MM.1S (cell line): ENCODE results near the gene CSRNP3.
"Not testable (repeated sequence)": the region's sequence is repeated elsewhere in the genome, so short reads cannot be mapped to it uniquely, and the experiment has no call there.

Experiments
- DNase-seq: peaks from one replicate; pipeline ENCODE4 v3.0.0-alpha.2; 2015
- H2AFZ ChIP-seq: fragments of 300-600 bp; sonication (generic); 2 replicates; pipeline ENCODE4 v1.6.0; 2016; ENCODE audit warnings: antibody characterized with exemption, low read length
- H3F3A ChIP-seq: fragments of 300-600 bp; sonication (generic); 2 replicates; pipeline ENCODE4 v1.6.1; 2016; ENCODE audit warnings: mild to moderate bottlenecking, antibody characterized with exemption, low read length, moderate library complexity, mixed read lengths; ENCODE audit not compliant: insufficient read depth
- H3K27ac ChIP-seq: fragments of 300-600 bp; sonication (generic); 2 replicates; pipeline ENCODE4 v1.5.1; 2016; ENCODE audit warnings: mild to moderate bottlenecking, low read length
- H3K27me3 ChIP-seq: fragments of 300-600 bp; sonication (generic); replicated peaks from 2 replicates; pipeline ENCODE4 v1.6.0; 2016; ENCODE audit warnings: low read length; ENCODE audit not compliant: insufficient read depth
- H3K36me3 ChIP-seq: fragments of 300-600 bp; sonication (generic); replicated peaks from 2 replicates; pipeline ENCODE4 v1.6.1; 2016; ENCODE audit warnings: mild to moderate bottlenecking, low read length, mixed read lengths; ENCODE audit not compliant: insufficient read depth
- H3K4me1 ChIP-seq: fragments of 300-600 bp; sonication (generic); 2 replicates; pipeline ENCODE4 v1.6.1; 2016; ENCODE audit warnings: low read length, mixed read lengths
- H3K4me2 ChIP-seq: fragments of 300-600 bp; sonication (generic); 2 replicates; pipeline ENCODE4 v1.6.0; 2016; ENCODE audit warnings: low read depth, low read length
- H3K4me3 ChIP-seq: fragments of 300-600 bp; sonication (generic); 2 replicates; pipeline ENCODE4 v1.5.1; 2016; ENCODE audit warnings: low read length, mixed read lengths
- H3K79me2 ChIP-seq: fragments of 300-600 bp; sonication (generic); 2 replicates; pipeline ENCODE4 v1.6.1; 2016; ENCODE audit warnings: mixed run types, low read length, mixed read lengths
- H3K9ac ChIP-seq: fragments of 300-600 bp; sonication (generic); 2 replicates; pipeline ENCODE4 v1.6.1; 2016; ENCODE audit warnings: low read length, mixed read lengths
- H3K9me2 ChIP-seq: fragments of 300-600 bp; sonication (generic); replicated peaks from 2 replicates; pipeline ENCODE4 v1.6.1; 2016; ENCODE audit warnings: mild to moderate bottlenecking, low read length, mixed read lengths; ENCODE audit not compliant: insufficient read depth
- H3K9me3 ChIP-seq: fragments of 300-600 bp; sonication (generic); replicated peaks from 2 replicates; pipeline ENCODE4 v1.6.1; 2016; ENCODE audit warnings: mild to moderate bottlenecking, low read length, mixed read lengths; ENCODE audit not compliant: insufficient read depth
- H4K20me1 ChIP-seq: fragments of 300-600 bp; sonication (generic); 2 replicates; pipeline ENCODE4 v1.6.1; 2016; ENCODE audit warnings: mild to moderate bottlenecking, low read length, moderate library complexity, mixed read lengths; ENCODE audit not compliant: insufficient read depth
- EZH2 ChIP-seq: fragments of 300-600 bp; sonication (generic); optimal IDR thresholded peaks from 2 replicates; pipeline ENCODE3; 2017; ENCODE audit warnings: low read depth, mild to moderate bottlenecking, antibody characterized with exemption, low read length, mixed read lengths
- EZH2phosphoT487 ChIP-seq: fragments of 300-600 bp; sonication (generic); IDR thresholded peaks from 2 replicates; pipeline ENCODE4 v1.6.1; 2018; ENCODE audit warnings: antibody characterized with exemption, low read length
- TF ChIP-seq, protein P1 (sequence below): fragments of 300-600 bp; sonication (generic); IDR thresholded peaks from 2 replicates; pipeline ENCODE4 v1.5.1; 2016; ENCODE audit warnings: antibody characterized with exemption, low read length, mixed read lengths

CSRNP3 gene

GRCh38 chr2:165662720-165663119 is 193.2 kb downstream of the CSRNP3 start:
- H3K79me2 ChIP-seq = no peaks in the 10 kb centered on the region
- H4K20me1 ChIP-seq = no peaks in the 10 kb centered on the region
- H3K36me3 ChIP-seq = no peaks in the 10 kb centered on the region
- DNase-seq = no peak
- H3K4me1 ChIP-seq = no peaks in the 10 kb centered on the region
- no peak for TF ChIP-seq EZH2phosphoT487
- TF ChIP-seq EZH2 = no peak
- TF ChIP-seq, protein P1, sequence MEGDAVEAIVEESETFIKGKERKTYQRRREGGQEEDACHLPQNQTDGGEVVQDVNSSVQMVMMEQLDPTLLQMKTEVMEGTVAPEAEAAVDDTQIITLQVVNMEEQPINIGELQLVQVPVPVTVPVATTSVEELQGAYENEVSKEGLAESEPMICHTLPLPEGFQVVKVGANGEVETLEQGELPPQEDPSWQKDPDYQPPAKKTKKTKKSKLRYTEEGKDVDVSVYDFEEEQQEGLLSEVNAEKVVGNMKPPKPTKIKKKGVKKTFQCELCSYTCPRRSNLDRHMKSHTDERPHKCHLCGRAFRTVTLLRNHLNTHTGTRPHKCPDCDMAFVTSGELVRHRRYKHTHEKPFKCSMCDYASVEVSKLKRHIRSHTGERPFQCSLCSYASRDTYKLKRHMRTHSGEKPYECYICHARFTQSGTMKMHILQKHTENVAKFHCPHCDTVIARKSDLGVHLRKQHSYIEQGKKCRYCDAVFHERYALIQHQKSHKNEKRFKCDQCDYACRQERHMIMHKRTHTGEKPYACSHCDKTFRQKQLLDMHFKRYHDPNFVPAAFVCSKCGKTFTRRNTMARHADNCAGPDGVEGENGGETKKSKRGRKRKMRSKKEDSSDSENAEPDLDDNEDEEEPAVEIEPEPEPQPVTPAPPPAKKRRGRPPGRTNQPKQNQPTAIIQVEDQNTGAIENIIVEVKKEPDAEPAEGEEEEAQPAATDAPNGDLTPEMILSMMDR = no peak
- no peak overlapping the region for H3K9ac ChIP-seq
- no peak overlapping the region for H2AFZ ChIP-seq
- H3K27me3 ChIP-seq = no peaks in the 10 kb centered on the region
- no peaks in the 10 kb centered on the region for H3K9me3 ChIP-seq
- H3K27ac ChIP-seq = no peak overlapping the region
- H3K4me2 ChIP-seq = no peak overlapping the region
- H3K9me2 ChIP-seq = no peaks in the 10 kb centered on the region
- H3K4me3 ChIP-seq = no peak overlapping the region
- H3F3A ChIP-seq = no peaks in the 10 kb centered on the region

GRCh38 chr2:165665614-165666013 is 196.1 kb downstream of the CSRNP3 start:
- H3K9me2 ChIP-seq = no peaks in the 10 kb centered on the region
- H3K27me3 ChIP-seq = no peaks in the 10 kb centered on the region
- DNase-seq = no peak
- H3K4me1 ChIP-seq = no peaks in the 10 kb centered on the region
- H3K4me3 ChIP-seq = no peak overlapping the region
- no peak for TF ChIP-seq EZH2
- TF ChIP-seq EZH2phosphoT487 = no peak
- TF ChIP-seq, protein P1 = no peak
- H3K79me2 ChIP-seq = no peaks in the 10 kb centered on the region
- H3K4me2 ChIP-seq = no peak overlapping the region
- H3K9me3 ChIP-seq = no peaks in the 10 kb centered on the region
- no peak overlapping the region for H3K27ac ChIP-seq
- no peak overlapping the region for H3K9ac ChIP-seq
- H4K20me1 ChIP-seq = no peaks in the 10 kb centered on the region
- H2AFZ ChIP-seq = no peak overlapping the region
- H3K36me3 ChIP-seq = no peaks in the 10 kb centered on the region
- no peaks in the 10 kb centered on the region for H3F3A ChIP-seq

- not testable (repeated sequence) for H4K20me1 ChIP-seq, H3K9ac ChIP-seq, H2AFZ ChIP-seq, H3K27me3 ChIP-seq, H3K4me1 ChIP-seq, DNase-seq, H3K9me3 ChIP-seq, H3K36me3 ChIP-seq, H3K79me2 ChIP-seq, H3K27ac ChIP-seq, H3K4me2 ChIP-seq, H3F3A ChIP-seq, H3K9me2 ChIP-seq, H3K4me3 ChIP-seq
Observed at GRCh38 chr2:165666073-165666472, 196.6 kb downstream of the CSRNP3 start.

DNA sequence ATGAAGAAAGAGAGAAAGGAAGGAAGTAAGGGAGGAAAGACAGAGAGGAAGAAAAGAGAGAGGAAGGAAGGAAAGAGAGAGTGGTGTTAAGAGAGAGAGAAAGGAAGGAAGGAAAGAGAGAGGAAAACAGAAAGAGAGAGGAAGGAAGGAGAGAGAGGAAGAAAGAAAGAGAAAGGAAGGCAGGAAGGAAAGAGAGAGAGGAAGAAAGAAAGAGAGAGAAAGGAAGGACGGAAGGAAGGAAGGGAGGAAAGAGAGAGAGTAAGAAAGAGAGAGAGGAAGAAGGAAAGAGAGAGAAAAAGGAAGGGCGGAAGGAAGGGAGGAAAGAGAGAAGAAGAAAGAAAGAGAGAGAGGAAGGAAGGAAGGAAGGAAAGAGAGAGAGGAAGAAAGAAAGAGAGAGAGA is 197.1 kb downstream of the CSRNP3 start:
- no peaks in the 10 kb centered on the region for H3K9me2 ChIP-seq
- H3K79me2 ChIP-seq = no peaks in the 10 kb centered on the region
- no peaks in the 10 kb centered on the region for H3K9me3 ChIP-seq
- no peak for DNase-seq
- no peak overlapping the region for H3K27ac ChIP-seq
- no peaks in the 10 kb centered on the region for H3K27me3 ChIP-seq
- TF ChIP-seq, protein P1 = no peak
- no peak for TF ChIP-seq EZH2phosphoT487
- TF ChIP-seq EZH2 = no peak
- H3K4me1 ChIP-seq = no peaks in the 10 kb centered on the region
- no peak overlapping the region for H3K4me3 ChIP-seq
- H3K4me2 ChIP-seq = no peak overlapping the region
- H3K36me3 ChIP-seq = no peaks in the 10 kb centered on the region
- no peaks in the 10 kb centered on the region for H3F3A ChIP-seq
- no peaks in the 10 kb centered on the region for H4K20me1 ChIP-seq
- H3K9ac ChIP-seq = no peak overlapping the region
- no peak overlapping the region for H2AFZ ChIP-seq
